Endodermal cell (in vitro differentiated cells): ENCODE data around the gene GPSM1. TPM values are rescaled to one million over a fixed set of nuclear protein-coding genes. Genes with fewer than 3 reads are reported as not detected.

Experiments used
- DNase-seq: peaks from one replicate; pipeline ENCODE4 v3.0.0-alpha.2; 2017
- H3K27ac ChIP-seq: 2 replicates; pipeline ENCODE4 v1.5.1; 2013; ENCODE audit warnings: mild to moderate bottlenecking, low read depth, low read length, moderate library complexity
- H3K27me3 ChIP-seq: 2 replicates; pipeline ENCODE4 v1.6.1; 2013; ENCODE audit warnings: mild to moderate bottlenecking, low read length, moderate library complexity; ENCODE audit not compliant: insufficient read depth, control insufficient read depth, poor library complexity, severe bottlenecking
- H3K36me3 ChIP-seq: 2 replicates; pipeline ENCODE4 v1.7.0; 2013; ENCODE audit warnings: mild to moderate bottlenecking, low read length, moderate library complexity; ENCODE audit not compliant: control insufficient read depth, insufficient read depth
- H3K4me1 ChIP-seq: one replicate; pipeline ENCODE4 v1.7.0; 2013; ENCODE audit warnings: low read length; ENCODE audit not compliant: control insufficient read depth, insufficient read depth
- H3K4me3 ChIP-seq: 2 replicates; pipeline ENCODE4 v1.5.1; 2013; ENCODE audit warnings: mild to moderate bottlenecking, low read length, moderate library complexity
- H3K9ac ChIP-seq: 2 replicates; pipeline ENCODE4 v1.6.1; 2013; ENCODE audit warnings: mild to moderate bottlenecking, low read length, moderate library complexity; ENCODE audit not compliant: poor library complexity, severe bottlenecking; ENCODE audit errors: extremely low read depth
- H3K9me3 ChIP-seq: 2 replicates; pipeline ENCODE4 v1.6.1; 2013; ENCODE audit warnings: mild to moderate bottlenecking, low read length, moderate library complexity; ENCODE audit not compliant: control insufficient read depth
- H3K27ac Mint-ChIP-seq: 2 replicates; pipeline ENCODE4 v1.8.0; 2020; ENCODE audit warnings: mixed read lengths
- H3K27me3 Mint-ChIP-seq: 2 replicates; pipeline ENCODE4 v1.8.0; 2021; ENCODE audit warnings: mild to moderate bottlenecking, mixed read lengths; ENCODE audit not compliant: insufficient read depth
- H3K36me3 Mint-ChIP-seq: 2 replicates; pipeline ENCODE4 v1.8.0; 2020; ENCODE audit warnings: low read depth, mixed read lengths
- H3K4me1 Mint-ChIP-seq: 2 replicates; pipeline ENCODE4 v1.8.0; 2020; ENCODE audit warnings: mixed read lengths
- H3K4me3 Mint-ChIP-seq: 2 replicates; pipeline ENCODE4 v1.8.0; 2020; ENCODE audit warnings: mild to moderate bottlenecking, moderate library complexity, mixed read lengths
- H3K9me3 Mint-ChIP-seq: 2 replicates; pipeline ENCODE4 v1.8.0; 2020; ENCODE audit warnings: mild to moderate bottlenecking, mixed read lengths
- WGBS, 2 experiments: methylation state at CpG; one replicate each; pipeline versions ENCODE4 v1.1.5 to v1.1.7; 2013; ENCODE audit warnings: missing lambda C conversion rate in 2 of 2, mixed read lengths in 1 of 2; ENCODE audit not compliant: insufficient coverage in 1 of 2, insufficient read length in 1 of 2; 5-methylcytosine and 5-hydroxymethylcytosine counted together
- total RNA-seq, 2 donors: library from RNA; stranded (reverse); fragmentation: NEBNext Ultra II Directional in 1 of 2; extraction: Animal tissue kit (Norgen Biotek cat#: 25700) in 1 of 2; gene quantifications; 2 replicates in 1 of 2; 3 replicates in 1 of 2; pipeline ENCODE4 v1.2.1, GENCODE V29; 2021
- TF ChIP-seq, protein P1 (sequence below): fragments of 200-600 bp; sonication (generic); conservative IDR thresholded peaks from 2 replicates; pipeline ENCODE4 v1.5.0; 2021; ENCODE audit warnings: antibody characterized with exemption, mild to moderate bottlenecking

GPSM1 gene
- total RNA-seq, 2 donors from 2014 or later = 37.2 to 38.6 TPM

DNA sequence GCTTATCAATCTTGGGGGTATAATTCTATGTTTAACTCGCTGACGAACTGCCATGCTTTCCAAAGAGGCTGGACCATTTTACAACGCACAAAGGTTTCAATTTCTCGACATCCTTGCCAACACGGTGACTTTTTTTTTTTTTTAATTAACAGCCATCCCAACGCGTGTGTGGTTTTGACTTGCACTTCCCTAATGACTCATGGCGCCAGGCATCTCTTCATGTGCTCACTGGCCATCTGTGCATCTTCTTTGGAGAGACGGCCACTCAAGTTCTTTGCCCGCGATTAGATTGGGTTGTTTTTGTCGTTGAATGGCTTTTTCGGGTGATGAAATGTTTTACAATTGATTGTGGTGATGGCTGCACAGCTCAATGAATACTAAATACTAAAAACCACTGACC is 58.7 kb downstream of the GPSM1 start:
- DNase-seq = no peak
- no peaks in the 10 kb centered on the region for H3K27me3 ChIP-seq
- peaks cover 72% of the 10 kb centered on the region for H3K36me3 ChIP-seq
- peaks cover 64% of the 10 kb centered on the region for H3K36me3 Mint-ChIP-seq
- no peak overlapping the region for H3K4me3 ChIP-seq
- no peaks in the 10 kb centered on the region for H3K9me3 Mint-ChIP-seq
- TF ChIP-seq, protein P1, sequence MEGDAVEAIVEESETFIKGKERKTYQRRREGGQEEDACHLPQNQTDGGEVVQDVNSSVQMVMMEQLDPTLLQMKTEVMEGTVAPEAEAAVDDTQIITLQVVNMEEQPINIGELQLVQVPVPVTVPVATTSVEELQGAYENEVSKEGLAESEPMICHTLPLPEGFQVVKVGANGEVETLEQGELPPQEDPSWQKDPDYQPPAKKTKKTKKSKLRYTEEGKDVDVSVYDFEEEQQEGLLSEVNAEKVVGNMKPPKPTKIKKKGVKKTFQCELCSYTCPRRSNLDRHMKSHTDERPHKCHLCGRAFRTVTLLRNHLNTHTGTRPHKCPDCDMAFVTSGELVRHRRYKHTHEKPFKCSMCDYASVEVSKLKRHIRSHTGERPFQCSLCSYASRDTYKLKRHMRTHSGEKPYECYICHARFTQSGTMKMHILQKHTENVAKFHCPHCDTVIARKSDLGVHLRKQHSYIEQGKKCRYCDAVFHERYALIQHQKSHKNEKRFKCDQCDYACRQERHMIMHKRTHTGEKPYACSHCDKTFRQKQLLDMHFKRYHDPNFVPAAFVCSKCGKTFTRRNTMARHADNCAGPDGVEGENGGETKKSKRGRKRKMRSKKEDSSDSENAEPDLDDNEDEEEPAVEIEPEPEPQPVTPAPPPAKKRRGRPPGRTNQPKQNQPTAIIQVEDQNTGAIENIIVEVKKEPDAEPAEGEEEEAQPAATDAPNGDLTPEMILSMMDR = no peak
- no peaks in the 10 kb centered on the region for H3K9me3 ChIP-seq
- no peak overlapping the region for H3K27ac ChIP-seq
- no peaks in the 10 kb centered on the region for H3K4me1 ChIP-seq
- no peaks in the 10 kb centered on the region for H3K27me3 Mint-ChIP-seq
- H3K4me3 Mint-ChIP-seq = no peak overlapping the region
- 90 to 98% methylated on average over 6 to 11 of the region's 13 CpGs for WGBS, 2 experiments
- H3K4me1 Mint-ChIP-seq = no peaks in the 10 kb centered on the region
- H3K27ac Mint-ChIP-seq = no peak overlapping the region
- H3K9ac ChIP-seq = no peak overlapping the region

GRCh38 chr9:136387217-136387616 is 59.9 kb downstream of the GPSM1 start:
- Histone ChIP-seq H3K9ac (no peak overlapping the region), H3K9me3 (no peaks in the 10 kb centered on the region), H3K4me1 (no peaks in the 10 kb centered on the region), H3K27me3 (no peaks in the 10 kb centered on the region), H3K4me3 (no peak overlapping the region), H3K36me3 (peaks cover 84% of the 10 kb centered on the region), H3K27ac (no peak overlapping the region)
- WGBS, 2 experiments = 95 to 97% methylated on average over 17 to 19 of the region's 19 CpGs
- Mint-ChIP-seq H3K4me3 (no peak overlapping the region), H3K36me3 (peaks cover 67% of the 10 kb centered on the region), H3K4me1 (no peaks in the 10 kb centered on the region), H3K27ac (no peak overlapping the region), H3K9me3 (no peaks in the 10 kb centered on the region), H3K27me3 (no peaks in the 10 kb centered on the region)
- TF ChIP-seq, protein P1 = no peak
- no peak for DNase-seq

DNA sequence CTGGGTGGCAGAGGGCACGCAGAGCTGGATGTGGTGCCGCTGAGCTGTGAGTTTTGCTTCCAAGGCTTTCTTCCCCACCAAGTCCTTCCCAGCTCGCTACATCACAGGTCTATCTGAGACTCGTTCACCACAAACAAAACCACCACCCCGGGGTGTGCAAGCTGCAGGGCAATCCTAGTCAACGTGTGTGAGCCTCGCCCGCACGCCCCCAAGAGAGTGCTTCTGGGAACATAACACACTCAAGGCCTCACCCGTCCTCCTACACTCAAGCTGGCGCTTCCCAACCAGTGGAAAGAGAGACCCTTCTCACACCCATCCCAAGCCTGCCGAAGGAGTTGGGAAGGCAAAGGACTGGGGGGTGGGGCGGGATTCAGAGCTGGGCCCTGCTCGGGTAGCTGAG is 62.1 kb downstream of the GPSM1 start:
- TF ChIP-seq, protein P1 = no peak
- H3K9me3 ChIP-seq = no peaks in the 10 kb centered on the region
- DNase-seq = no peak
- Mint-ChIP-seq H3K4me1 (no peaks in the 10 kb centered on the region), H3K36me3 (peaks cover 66% of the 10 kb centered on the region), H3K27ac (no peak overlapping the region), H3K27me3 (no peaks in the 10 kb centered on the region), H3K4me3 (no peak overlapping the region), H3K9me3 (no peaks in the 10 kb centered on the region)
- no peaks in the 10 kb centered on the region for H3K4me1 ChIP-seq
- H3K9ac ChIP-seq = no peak overlapping the region
- 90 to 100% methylated on average over 10 to 14 of the region's 14 CpGs for WGBS, 2 experiments
- peaks cover 86% of the 10 kb centered on the region for H3K36me3 ChIP-seq
- no peaks in the 10 kb centered on the region for H3K27me3 ChIP-seq
- H3K27ac ChIP-seq = no peak overlapping the region
- H3K4me3 ChIP-seq = no peak overlapping the region
